GM19035 (cell line): ENCODE data around the gene NOC4L.

Experiments used
- ATAC-seq: cut with Tn5 transposase; IDR thresholded peaks from one replicate; pipeline ENCODE4 v1.9.1; 2021; ENCODE audit not compliant: unreplicated experiment

Gene NOC4L

GRCh38 chr12:132154941-132155770, 10.9 kb downstream of the NOC4L start:
- no peak for ATAC-seq

GRCh38 chr12:132155771-132156572, 11.7 kb downstream of the NOC4L start:
- ATAC-seq, result no peak

GRCh38 chr12:132156573-132157325, 12.5 kb downstream of the NOC4L start:
- no peak for ATAC-seq

GRCh38 chr12:132157733-132158409, 13.6 kb downstream of the NOC4L start:
- ATAC-seq, result no peak

GRCh38 chr12:132158677-132159554, 14.7 kb downstream of the NOC4L start:
- ATAC-seq, result no peak

GRCh38 chr12:132159555-132160003, 15.3 kb downstream of the NOC4L start:
- no peak for ATAC-seq

GRCh38 chr12:132160016-132160415, 15.8 kb downstream of the NOC4L start:
- no peak for ATAC-seq

GRCh38 chr12:132160601-132161035, 16.4 kb downstream of the NOC4L start:
- no peak for ATAC-seq

GRCh38 chr12:132161036-132161781, 17.0 kb downstream of the NOC4L start:
- no peak for ATAC-seq

- no peak for ATAC-seq
Measured at GRCh38 chr12:132161796-132162507, 17.7 kb downstream of the NOC4L start.

- no peak for ATAC-seq
Measured at GRCh38 chr12:132162508-132163031, 18.3 kb downstream of the NOC4L start.

- no peak for ATAC-seq
Measured at GRCh38 chr12:132163041-132163910, 19.0 kb downstream of the NOC4L start.

GRCh38 chr12:132163911-132164288, 19.6 kb downstream of the NOC4L start:
- no peak for ATAC-seq

GRCh38 chr12:132164426-132164825, 20.2 kb downstream of the NOC4L start:
- ATAC-seq, result no peak

- no peak for ATAC-seq
Measured at GRCh38 chr12:132165584-132165983, 21.3 kb downstream of the NOC4L start.

- no peak for ATAC-seq
Measured at GRCh38 chr12:132166093-132166492, 21.8 kb downstream of the NOC4L start.
